Sigmoid colon (tissue), 7 donors: Measurements from ENCODE around the gene GFOD2. TPM values are rescaled to one million over a fixed set of nuclear protein-coding genes. Genes with fewer than 3 reads are reported as not detected.

Experiments
- DNase-seq: peaks from one replicate; pipeline ENCODE4 v3.0.0-alpha.2; 2019
- H3K27ac ChIP-seq, 4 donors: fragments of 200-600 bp; sonication (generic); one replicate each; pipeline ENCODE4 v1.5.1; 2016 to 2019; ENCODE audit warnings: mild to moderate bottlenecking in 1 of 4
- H3K27me3 ChIP-seq, 3 donors: fragments of 200-600 bp; sonication (generic); one replicate each; pipeline ENCODE4 v1.5.1; 2019; ENCODE audit warnings: mild to moderate bottlenecking in 1 of 3
- H3K36me3 ChIP-seq, 4 donors: fragments of 200-600 bp; sonication (generic); one replicate each; pipeline ENCODE4 v1.5.1; 2016 to 2019
- H3K4me1 ChIP-seq, 4 donors: fragments of 200-600 bp; sonication (generic); one replicate each; pipeline ENCODE4 v1.5.1; 2017 to 2019
- H3K4me3 ChIP-seq, 4 donors: fragments of 200-600 bp; sonication (generic); one replicate each; pipeline ENCODE4 v1.5.1; 2017 to 2019; ENCODE audit warnings: mild to moderate bottlenecking in 2 of 4, moderate library complexity in 1 of 4
- H3K9me3 ChIP-seq, 4 donors: fragments of 200-600 bp in 3 of 4; sonication (generic) in 3 of 4; one replicate each; pipeline versions ENCODE4 v1.5.1 to v1.6.1; 2013 to 2019
- EP300 ChIP-seq, 4 donors: sonication (generic); formaldehyde crosslinking; IDR thresholded peaks; one replicate each; pipeline ENCODE4 v1.6.1; 2017; ENCODE audit warnings: antibody characterized with exemption in 4 of 4
- POLR2A ChIP-seq, 2 donors: fragments of 450-650 bp; IDR thresholded peaks; one replicate each; pipeline ENCODE4 v1.6.1; 2016; ENCODE audit warnings: antibody characterized with exemption in 2 of 2, mild to moderate bottlenecking in 2 of 2, moderate library complexity in 2 of 2
- POLR2AphosphoS5 ChIP-seq, 4 donors: sonication (generic); formaldehyde crosslinking; IDR thresholded peaks; one replicate each; pipeline ENCODE4 v1.6.1; 2017; ENCODE audit warnings: antibody characterized with exemption in 4 of 4
- WGBS, 2 donors: extraction: QIAGEN DNeasy Blood & Tissue Kit; methylation state at CpG; one replicate each; pipeline ENCODE4 v1.1.7; 2013; 5-methylcytosine and 5-hydroxymethylcytosine counted together
- intact Hi-C: fragments of 100-400 bp; cut with DNase I; formaldehyde crosslinking; loops from one replicate; pipeline ENCODE4 v1.15.1; 2023
- polyA plus RNA-seq, 3 donors: library from polyadenylated mRNA; stranded (reverse); fragments of 200-250 nt; gene quantifications; one replicate each; pipeline ENCODE4 v1.2.3, GENCODE V29; 2013
- total RNA-seq, 4 donors: library from RNA; depleted of rRNA; stranded (reverse); fragments of >200 nt; gene quantifications; one replicate each; pipeline ENCODE4 v1.1.0, GENCODE V29; 2016
- TF ChIP-seq, protein P1 (sequence below), 4 experiments: fragments of 450-650 bp in 3 of 4; fragments of 200-600 bp in 1 of 4; IDR thresholded peaks; one replicate each; pipeline ENCODE4 v1.5.1; 2016 to 2019; ENCODE audit warnings: antibody characterized with exemption in 4 of 4, mild to moderate bottlenecking in 3 of 4, moderate library complexity in 2 of 4
- donor health status: healthy with polysubstance abuse.
- donor health status: Bipolar disorder and iron deficiency.
- donor health status: healthy.

GFOD2 gene
- total and polyA plus RNA-seq, 7 donors = 8.1 to 19.5 (median 13.8) TPM

DNA sequence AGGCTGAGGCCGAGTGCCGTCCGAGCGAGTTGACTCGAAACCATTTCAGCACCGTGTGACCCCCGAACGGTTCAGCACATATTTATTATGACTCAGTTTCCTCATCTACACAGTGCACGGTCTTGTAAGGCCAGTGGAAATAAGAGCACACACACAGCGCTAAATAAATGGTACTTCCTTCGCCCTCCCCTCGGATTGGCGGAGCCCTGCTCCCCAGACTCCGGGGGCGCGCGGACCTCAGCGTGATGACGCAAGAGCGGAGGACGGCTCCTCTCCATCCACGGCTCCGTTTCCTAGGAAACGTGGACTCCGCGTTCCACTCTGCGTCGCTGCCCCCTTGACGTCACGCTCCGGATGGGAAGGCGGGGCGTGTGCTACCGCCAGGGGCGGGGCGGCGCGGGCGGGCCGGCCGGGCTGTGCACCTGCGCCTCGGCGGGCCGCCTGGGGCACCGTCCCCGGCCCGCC is 58.5 kb downstream of the GFOD2 start, which contains the start of gene PARD6A:
Gene PARD6A, plus strand, starts transcription at position 397 of the 465 bp plus-strand sequence. CDS start 79 bp downstream, outside the sequence.
- TF ChIP-seq EP300 (IDR thresholded peaks at IDR 0.05) (peak in 1 of 4 donors; percentile 42), POLR2A (IDR thresholded peaks at IDR 0.05) (no peak)
- Histone ChIP-seq H3K27ac (peak within 1 kb of the TSS; percentile 92 to 96 (median 96)), H3K36me3 (peaks cover 6 to 35% (median 11%) of the 10 kb centered on the region in 4 donors), H3K9me3 (no peaks in the 10 kb centered on the region), H3K4me3 (peak within 1 kb of the TSS; percentile 65 to 94 (median 80)), H3K4me1 (peaks cover 0 to 29% (median 26%) of the 10 kb centered on the region in 4 donors), H3K27me3 (peaks cover 0 to under 1% (median 0%) of the 10 kb centered on the region in 3 donors)
- intact Hi-C loops = loop anchor here (1.0 to 2.0 kb wide), 2 partner anchors 98 to 132 kb away; partner anchors contain the start of genes CTCF and RIPOR1
- peak; percentile 99 for DNase-seq
- WGBS, 2 donors = 0 to 1% methylated on average over 48 of the region's 48 CpGs

GRCh38 chr16:67659675-67660563 is 59.2 kb downstream of the GFOD2 start, which contains the start of gene ACD:
ACD (minus strand) TSS chr16:67660260; CDS start chr16:67660220, 40 bp downstream.
- H3K4me3 ChIP-seq = peak within 1 kb of the TSS; percentile 65 to 94 (median 80)
- WGBS, 2 donors = 0 to 1% methylated on average over 83 of the region's 83 CpGs
- intact Hi-C loops = loop anchor here (1.0 to 2.0 kb wide), 2 partner anchors 98 to 131 kb away; partner anchors contain the start of genes CTCF and RIPOR1

GRCh38 chr16:67658849-67659674 is 60.1 kb downstream of the GFOD2 start:
- peaks cover 7 to 16% (median 8%) of the 10 kb centered on the region in 3 donors for H3K27me3 ChIP-seq
- intact Hi-C loops = no loop called here
- H3K4me3 ChIP-seq = peak overlapping the region; percentile 65 to 94 (median 80)
- H3K36me3 ChIP-seq = peaks cover 6 to 32% (median 11%) of the 10 kb centered on the region in 4 donors
- no peak for TF ChIP-seq POLR2AphosphoS5 (IDR thresholded peaks at IDR 0.05)
- TF ChIP-seq EP300 (IDR thresholded peaks at IDR 0.05) = no peak
- TF ChIP-seq, protein P1, sequence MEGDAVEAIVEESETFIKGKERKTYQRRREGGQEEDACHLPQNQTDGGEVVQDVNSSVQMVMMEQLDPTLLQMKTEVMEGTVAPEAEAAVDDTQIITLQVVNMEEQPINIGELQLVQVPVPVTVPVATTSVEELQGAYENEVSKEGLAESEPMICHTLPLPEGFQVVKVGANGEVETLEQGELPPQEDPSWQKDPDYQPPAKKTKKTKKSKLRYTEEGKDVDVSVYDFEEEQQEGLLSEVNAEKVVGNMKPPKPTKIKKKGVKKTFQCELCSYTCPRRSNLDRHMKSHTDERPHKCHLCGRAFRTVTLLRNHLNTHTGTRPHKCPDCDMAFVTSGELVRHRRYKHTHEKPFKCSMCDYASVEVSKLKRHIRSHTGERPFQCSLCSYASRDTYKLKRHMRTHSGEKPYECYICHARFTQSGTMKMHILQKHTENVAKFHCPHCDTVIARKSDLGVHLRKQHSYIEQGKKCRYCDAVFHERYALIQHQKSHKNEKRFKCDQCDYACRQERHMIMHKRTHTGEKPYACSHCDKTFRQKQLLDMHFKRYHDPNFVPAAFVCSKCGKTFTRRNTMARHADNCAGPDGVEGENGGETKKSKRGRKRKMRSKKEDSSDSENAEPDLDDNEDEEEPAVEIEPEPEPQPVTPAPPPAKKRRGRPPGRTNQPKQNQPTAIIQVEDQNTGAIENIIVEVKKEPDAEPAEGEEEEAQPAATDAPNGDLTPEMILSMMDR (IDR thresholded peaks at IDR 0.05) = no peak
- no peak for TF ChIP-seq POLR2A (IDR thresholded peaks at IDR 0.05)
- H3K27ac ChIP-seq = peak overlapping the region; percentile 92 to 96 (median 96)
- peak; percentile 66 for DNase-seq
- H3K4me1 ChIP-seq = peaks cover 0 to 26% (median 21%) of the 10 kb centered on the region in 4 donors
- WGBS, 2 donors = 34 to 39% methylated on average over 21 of the region's 21 CpGs
- H3K9me3 ChIP-seq = no peaks in the 10 kb centered on the region

More at GRCh38 chr16:67659675-67660563, 59.2 kb downstream of the GFOD2 start, which contains the start of gene ACD:
- H3K27me3 ChIP-seq = peaks cover 0 to 8% (median 0%) of the 10 kb centered on the region in 3 donors
- peak; percentile 96 for DNase-seq
- no peaks in the 10 kb centered on the region for H3K9me3 ChIP-seq
- peak within 1 kb of the TSS; percentile 92 to 96 (median 96) for H3K27ac ChIP-seq
- TF ChIP-seq POLR2AphosphoS5 (IDR thresholded peaks at IDR 0.05) (peak; percentile 97 to 98 (median 97)), POLR2A (IDR thresholded peaks at IDR 0.05) (peak; percentile 87 to 91), EP300 (IDR thresholded peaks at IDR 0.05) (peak in 1 of 4 donors; percentile 43)
- TF ChIP-seq, protein P1 (IDR thresholded peaks at IDR 0.05) = no peak
- peaks cover 0 to 26% (median 21%) of the 10 kb centered on the region in 4 donors for H3K4me1 ChIP-seq
- peaks cover 6 to 35% (median 11%) of the 10 kb centered on the region in 4 donors for H3K36me3 ChIP-seq

- no peak overlapping the region for H3K4me3 ChIP-seq
- no peak overlapping the region for H3K27ac ChIP-seq
- peaks cover 18 to 28% (median 19%) of the 10 kb centered on the region in 3 donors for H3K27me3 ChIP-seq
- peaks cover 3 to 21% (median 7%) of the 10 kb centered on the region in 4 donors for H3K36me3 ChIP-seq
- no peaks in the 10 kb centered on the region for H3K9me3 ChIP-seq
- intact Hi-C loops = no loop called here
- DNase-seq = peak; percentile 65
- TF ChIP-seq POLR2A (IDR thresholded peaks at IDR 0.05) (no peak), POLR2AphosphoS5 (IDR thresholded peaks at IDR 0.05) (no peak), EP300 (IDR thresholded peaks at IDR 0.05) (no peak)
- TF ChIP-seq, protein P1 (IDR thresholded peaks at IDR 0.05) = no peak
- H3K4me1 ChIP-seq = peaks cover 0 to 35% (median 30%) of the 10 kb centered on the region in 4 donors
- 94 to 95% methylated on average over 18 of the region's 18 CpGs for whole genome bisulfite sequencing, 2 donors
These were observed 61.2 kb downstream of the GFOD2 start for GRCh38 chr16:67657751-67658518.
